ENCODE results near the gene GCNA.

- TF ChIP-seq POLR2AphosphoS5 (IDR thresholded peaks at IDR 0.05; ENCODE audit: borderline replicate concordance, low read depth, low read length) (no peak), EZH2 (IDR thresholded peaks at IDR 0.05) (no peak)
Observed at GRCh38 chrX:71619193-71619592, 41.0 kb downstream of the GCNA start.
